K562 (cell line): ENCODE data around the gene ARHGAP4. TPM values are rescaled to one million over a fixed set of nuclear protein-coding genes. Genes with fewer than 3 reads are reported as not detected.
A peak's percentile ranks its signal among the peaks of the same experiment; 100 is the strongest.

Experiments used
- ATAC-seq: fragments of 200-7000 bp; cut with Tn5 transposase; 3 replicates; pipeline ENCODE4 v1.9.1; 2020; ENCODE audit warnings: moderate library complexity
- BruUV-seq: library from RNA; stranded (reverse); fragments of 400-500 nt; replicated peaks from 2 replicates; lab custom pipeline; 2021; lab: Mats Ljungman, UMichigan
- CTCF ChIA-PET: fragments of 300-600 bp; formaldehyde crosslinking; extraction: SDS; loops from one replicate; lab custom pipeline; 2021; ENCODE audit warnings: low intra/inter-chr PET ratio; lab: Yijun Ruan, JAX
- POLR2A ChIA-PET: fragments of 300-600, 350-650 bp; sonication (Branson Sonifier 250); formaldehyde crosslinking; extraction: SDS; loops from one replicate; lab custom pipeline; 2021; ENCODE audit warnings: antibody characterized with exemption, inconsistent platforms; lab: Yijun Ruan, JAX
- DNase-seq, 4 experiments: peaks; one replicate each; pipeline versions ENCODE4 v3.0.0 to v3.0.0-alpha.2; 2011 to 2018; ENCODE audit warnings: low spot score in 3 of 4, mixed read lengths in 3 of 4; ENCODE audit errors: extremely low read depth in 1 of 4
- FAIRE-seq: peaks from 2 replicates; lab custom pipeline; 2011; peaks lifted over from hg19 to GRCh38; lab: Jason Lieb, UNC
- H2AFZ ChIP-seq: 2 replicates; pipeline ENCODE4 v1.6.0; 2011; ENCODE audit warnings: low read depth, low read length, control low read depth, inconsistent platforms
- H3K27ac ChIP-seq: fragments of 200-600 bp; 3 replicates; pipeline ENCODE4 v1.8.0; 2011; ENCODE audit warnings: low read depth, mild to moderate bottlenecking, control low read depth, inconsistent platforms, low read length, moderate library complexity, mixed read lengths; ENCODE audit errors: extremely low read depth
- H3K27me3 ChIP-seq, 2 experiments: fragments of 300-600 bp in 1 of 2; 2 replicates in 1 of 2; 3 replicates in 1 of 2; pipeline versions ENCODE4 v1.6.0 to v1.8.0; 2011; ENCODE audit warnings: inconsistent platforms in 2 of 2, low read length in 2 of 2, mild to moderate bottlenecking in 1 of 2, mixed read lengths in 1 of 2, moderate library complexity in 1 of 2; ENCODE audit not compliant: control insufficient read depth in 2 of 2, insufficient read depth in 2 of 2
- H3K36me3 ChIP-seq: fragments of 300-600 bp; 3 replicates; pipeline ENCODE4 v1.8.0; 2011; ENCODE audit warnings: mild to moderate bottlenecking, low read length, inconsistent platforms; ENCODE audit not compliant: control insufficient read depth, insufficient read depth
- H3K4me1 ChIP-seq, 2 experiments: fragments of 200-600 bp in 1 of 2; replicated peaks in 1 of 2; 2 replicates in 1 of 2; 3 replicates in 1 of 2; pipeline versions ENCODE4 v1.5.1 to v1.8.0; 2011; ENCODE audit warnings: inconsistent platforms in 2 of 2, low read length in 2 of 2, mild to moderate bottlenecking in 1 of 2, mixed read lengths in 1 of 2, moderate library complexity in 1 of 2; ENCODE audit not compliant: control insufficient read depth in 2 of 2, insufficient read depth in 2 of 2
- H3K4me2 ChIP-seq: 2 replicates; pipeline ENCODE4 v1.6.1; 2011; ENCODE audit warnings: low read length, control low read depth, inconsistent platforms, mixed read lengths; ENCODE audit not compliant: insufficient read depth
- H3K4me3 ChIP-seq: fragments of 200-600 bp; sonication (generic), shearing (Covaris generic); 2 replicates; pipeline ENCODE4 v1.5.1; 2016; ENCODE audit warnings: control low read depth, inconsistent platforms
- H3K79me2 ChIP-seq: fragments of 200-600 bp; 3 replicates; pipeline ENCODE4 v1.8.0; 2011; ENCODE audit warnings: low read length, inconsistent platforms; ENCODE audit not compliant: control insufficient read depth, insufficient read depth
- H3K9ac ChIP-seq, 2 experiments: 2 replicates each; pipeline versions ENCODE4 v1.6.0 to v1.6.1; 2011; ENCODE audit warnings: low read depth in 2 of 2, low read length in 2 of 2, control low read depth in 1 of 2, inconsistent platforms in 1 of 2, mild to moderate bottlenecking in 1 of 2, mixed read lengths in 1 of 2; ENCODE audit not compliant: insufficient read depth in 1 of 2
- H3K9me1 ChIP-seq: one replicate; pipeline ENCODE4 v1.6.0; 2011; ENCODE audit warnings: inconsistent platforms, mild to moderate bottlenecking, low read length, moderate library complexity; ENCODE audit not compliant: control insufficient read depth, insufficient read depth
- H3K9me3 ChIP-seq: replicated peaks from 2 replicates; pipeline ENCODE4 v1.5.1; 2011; ENCODE audit warnings: low read depth, low read length, inconsistent platforms; ENCODE audit not compliant: control insufficient read depth, insufficient read depth
- H4K20me1 ChIP-seq: replicated peaks from 2 replicates; pipeline ENCODE4 v1.6.1; 2011; ENCODE audit warnings: low read length, inconsistent platforms, mixed read lengths; ENCODE audit not compliant: control insufficient read depth, insufficient read depth
- ATF1 ChIP-seq, 2 experiments: fragments of 450-650 bp in 1 of 2; IDR thresholded peaks; 2 replicates each; pipeline ENCODE4 v1.6.1; 2016; ENCODE audit warnings: missing compliant biosample characterization in 1 of 2, missing genetic modification characterization in 1 of 2
- CTCF ChIP-seq, 3 experiments: IDR thresholded peaks in 2 of 3; conservative IDR thresholded peaks in 1 of 3; 2 replicates each; pipeline ENCODE4 v1.5.1; 2011 to 2012; ENCODE audit warnings: low read length in 3 of 3, mild to moderate bottlenecking in 3 of 3, control low read depth in 2 of 3, improper control_type of control experiment in 1 of 3, inconsistent platforms in 1 of 3, low read depth in 1 of 3, mixed read lengths in 1 of 3, moderate library complexity in 1 of 3; ENCODE audit not compliant: insufficient read depth in 2 of 3
- DLX4 ChIP-seq: fragments of 250-450 bp; sonication (Bioruptor Pico); IDR thresholded peaks from 2 replicates; pipeline ENCODE4 v1.6.1; 2021; ENCODE audit warnings: mild to moderate bottlenecking
- EP400 ChIP-seq: fragments of 450-650 bp; IDR thresholded peaks from 2 replicates; pipeline ENCODE4 v1.6.1; 2017; ENCODE audit warnings: antibody characterized with exemption, mild to moderate bottlenecking, moderate library complexity
- MTA3 ChIP-seq: fragments of 450-650 bp; formaldehyde crosslinking; IDR thresholded peaks from 2 replicates; pipeline ENCODE4 v1.6.1; 2017; ENCODE audit warnings: mild to moderate bottlenecking, borderline replicate concordance
- RAD21 ChIP-seq, 2 experiments: fragments of 250-450 bp in 1 of 2; fragments of 450-650 bp in 1 of 2; sonication (Bioruptor Pico) in 1 of 2; formaldehyde crosslinking in 1 of 2; IDR thresholded peaks in 1 of 2; conservative IDR thresholded peaks in 1 of 2; 2 replicates each; pipeline versions ENCODE4 v1.4.0 to v1.8.0; 2020 to 2022; ENCODE audit warnings: mild to moderate bottlenecking in 2 of 2, moderate library complexity in 1 of 2
- RBFOX2 ChIP-seq: fragments of 200-400 bp; formaldehyde crosslinking; IDR thresholded peaks from 2 replicates; pipeline ENCODE4 v1.6.1; 2017; ENCODE audit warnings: low read depth, mild to moderate bottlenecking, low read length, moderate library complexity
- SMC3 ChIP-seq: conservative IDR thresholded peaks from 2 replicates; pipeline ENCODE4 v1.6.1; 2011; ENCODE audit warnings: low read depth, low read length, improper control_type of control experiment; ENCODE audit not compliant: insufficient read depth
- ZKSCAN8 ChIP-seq: fragments of 200-800 bp; sonication (Bioruptor generic); IDR thresholded peaks from 2 replicates; pipeline ENCODE4 v1.6.1; 2016; ENCODE audit warnings: missing genetic modification characterization, missing compliant biosample characterization
- WGBS: fragments of 100-300 bp; shearing (Covaris generic); methylation state at CpG from one replicate; pipeline ENCODE4 v1.1.6; 2016; ENCODE audit warnings: low coverage, mixed read lengths; ENCODE audit not compliant: insufficient coverage; ENCODE audit errors: missing lambda C conversion rate; 5-methylcytosine and 5-hydroxymethylcytosine counted together
- in situ Hi-C: fragments of 300-500 bp; cut with MboI; formaldehyde crosslinking; loops from 4 replicates; pipeline ENCODE4 v1.15.0; 2018; ENCODE audit warnings: inconsistent platforms, mixed read lengths
- intact Hi-C: fragments of 100-400 bp; cut with micrococcal nuclease; formaldehyde crosslinking; loops from 2 replicates; pipeline ENCODE4 v1.14.2; 2022
- polyA plus RNA-seq, 8 experiments: library from polyadenylated mRNA; depleted of rRNA in 4 of 8; stranded (reverse) in 5 of 8; unstranded in 3 of 8; fragments of >200 nt; fragmentation: Nextera tagmentation in 2 of 8; fragmentation: Illumina TruSeq in 1 of 8; extraction: Ambion mirVana in 2 of 8; extraction: Trizol in 1 of 8; gene quantifications; 2 replicates each; pipeline versions ENCODE4 v1.2.1 to v1.2.3, GENCODE V29; 2011 to 2014; ENCODE audit warnings: inconsistent platforms in 1 of 8, missing spikeins in 1 of 8
- total RNA-seq, 7 experiments: library from RNA; depleted of rRNA in 6 of 7; stranded (reverse); fragments of >200 nt in 6 of 7; fragmentation: Illumina TruSeq in 2 of 7; extraction: Trizol in 2 of 7; gene quantifications; 2 replicates each; pipeline versions ENCODE4 v1.2.1 to v1.2.3, GENCODE V29; 2011 to 2021; ENCODE audit warnings: low replicate concordance in 1 of 7

The ARHGAP4 gene
- total and polyA plus RNA-seq, 9 of the 15 experiments (the other 6 are each of a cell fraction or from before 2014, with no cell fraction given) = 0.30 to 81.8 (median 13.5) TPM

DNA sequence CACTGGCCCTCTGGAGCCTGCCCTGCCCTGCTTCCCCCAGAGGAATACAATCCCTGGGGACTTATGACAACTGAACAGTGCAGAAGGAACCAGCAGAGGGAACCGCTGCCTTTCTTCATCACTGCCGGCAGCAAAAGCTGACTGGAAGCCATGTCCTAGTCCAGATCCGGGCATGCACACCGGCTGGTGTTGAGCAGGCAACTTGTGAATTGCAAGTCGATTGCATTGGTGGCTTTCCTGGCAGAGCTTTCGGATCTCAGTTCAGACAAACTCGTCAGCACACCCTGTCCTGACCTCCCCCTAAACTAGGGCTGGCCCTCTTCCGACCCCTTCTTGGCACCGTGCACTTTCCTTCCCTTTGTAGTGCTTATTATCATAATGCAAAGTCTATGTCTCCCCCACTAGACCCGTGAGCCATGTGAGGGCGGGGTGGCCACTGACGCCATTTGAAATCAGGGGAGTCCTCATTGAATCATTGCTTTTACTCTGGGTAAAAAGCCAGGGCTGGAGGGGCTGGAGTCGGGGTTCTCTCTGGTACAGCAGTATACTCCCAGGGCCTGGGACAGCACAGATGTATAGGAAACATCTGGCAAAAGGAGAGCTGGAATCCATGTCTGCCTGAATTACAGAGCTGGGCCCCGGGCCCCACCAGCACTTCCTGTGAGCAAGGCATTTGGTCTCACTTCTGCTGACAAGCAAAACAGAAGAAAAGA, 1.8 kb downstream of the ARHGAP4 start:
- no TSS peak for BruUV-seq
- Histone ChIP-seq H3K36me3 (peaks cover 17% of the 10 kb centered on the region; the same call in 2 of the 3 replicates), H3K4me1 (peaks cover 22 to 58% of the 10 kb centered on the region in 2 experiments; a peak in 4 of 5 replicates), H3K4me3 (no peak overlapping the region; the same call in 1 of the 2 replicates), H2AFZ (peak overlapping the region; percentile 54; the same call in 1 of the 2 replicates), H4K20me1 (no peaks in the 10 kb centered on the region), H3K9me1 (no peaks in the 10 kb centered on the region), H3K9me3 (no peaks in the 10 kb centered on the region), H3K27me3 (no peaks in the 10 kb centered on the region), H3K9ac (peak overlapping the region; percentile 93 to 96), H3K79me2 (peaks cover 47% of the 10 kb centered on the region), H3K27ac (peak overlapping the region; percentile 98; the same call in 2 of the 3 replicates), H3K4me2 (peak overlapping the region; percentile 97)
- ChIA-PET POLR2A (interaction anchor here (0.5 to 2.1 kb wide), 9 partner anchors 11 to 130 kb away, joined by 3 to 7 read pairs (median 4); partner anchors contain the start of genes IDH3G, RENBP and SSR4), CTCF (interaction anchor here (1.3 kb wide), 1 partner anchor 23 kb away, joined by 3 read pairs; no protein-coding TSS in a partner anchor)
- peak in 2 of 4 experiments; percentile 41 to 72 for DNase-seq
- intact Hi-C loops (loop anchor here (1.0 kb wide), 1 partner anchor 23 kb away; no protein-coding TSS in a partner anchor), in situ Hi-C loops (no loop called here)
- peak; percentile 55 for FAIRE-seq
- 13% methylated on average over 13 of the region's 14 CpGs for WGBS
- ATAC-seq = peak; percentile 6; the same call in 2 of the 3 replicates
- no peak for TF ChIP-seq DLX4 (CRISPR knock-in tag)
- TF ChIP-seq CTCF (IDR thresholded peaks at IDR 0.05 in 2 of 3, conservative IDR thresholded peaks at IDR 0.05 in 1 of 3; ENCODE audit: insufficient read depth in 2 of 3, low read depth in 1 of 3, low read length in 3 of 3) = peak; percentile 58 to 60 (median 59)
- peak; percentile 32 to 66; a peak in 3 of 4 replicates for TF ChIP-seq RAD21 (CRISPR knock-in tag; conservative IDR thresholded peaks at IDR 0.05 in 1 of 2, IDR thresholded peaks at IDR 0.05 in 1 of 2)
- TF ChIP-seq MTA3 = no peak
- no peak for TF ChIP-seq ATF1 (CRISPR knock-in tag; IDR thresholded peaks at IDR 0.05)
- no peak for TF ChIP-seq ATF1 (tag; IDR thresholded peaks at IDR 0.05)
- TF ChIP-seq EP400 = peak; percentile 24; the same call in 1 of the 2 replicates
- 0 out of 2 replicates have a peak, but pooled peaks have one; percentile 32 for TF ChIP-seq SMC3
- no peak for TF ChIP-seq ZKSCAN8 (CRISPR knock-in tag)
- 0 out of 2 replicates have a peak, but pooled peaks have one; percentile 20 for TF ChIP-seq RBFOX2
